ENCODE measurements around the gene SRSF10.

Gene SRSF10

DNA sequence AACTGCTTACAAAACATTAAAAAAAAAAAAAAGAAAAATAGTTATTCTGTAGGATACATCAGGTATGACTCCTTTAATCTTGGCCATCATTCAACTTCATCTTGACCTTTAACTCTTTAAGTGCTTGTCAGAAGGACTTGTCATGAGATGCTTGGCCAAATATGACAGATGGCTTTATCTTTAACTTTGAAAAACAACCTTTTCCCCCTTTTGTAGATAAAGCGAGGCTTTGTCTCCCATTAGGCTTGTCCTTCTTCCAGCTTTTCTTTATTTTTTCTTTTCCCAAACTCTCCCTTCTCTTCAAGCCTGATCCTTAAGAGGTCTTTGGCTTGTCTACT is 2.3 kb downstream of the SRSF10 start (continued):
- no peak for TF ChIP-seq FEZF1 (tag by site-specific recombination; IDR thresholded peaks at IDR 0.05)
- TF ChIP-seq, protein P1, sequence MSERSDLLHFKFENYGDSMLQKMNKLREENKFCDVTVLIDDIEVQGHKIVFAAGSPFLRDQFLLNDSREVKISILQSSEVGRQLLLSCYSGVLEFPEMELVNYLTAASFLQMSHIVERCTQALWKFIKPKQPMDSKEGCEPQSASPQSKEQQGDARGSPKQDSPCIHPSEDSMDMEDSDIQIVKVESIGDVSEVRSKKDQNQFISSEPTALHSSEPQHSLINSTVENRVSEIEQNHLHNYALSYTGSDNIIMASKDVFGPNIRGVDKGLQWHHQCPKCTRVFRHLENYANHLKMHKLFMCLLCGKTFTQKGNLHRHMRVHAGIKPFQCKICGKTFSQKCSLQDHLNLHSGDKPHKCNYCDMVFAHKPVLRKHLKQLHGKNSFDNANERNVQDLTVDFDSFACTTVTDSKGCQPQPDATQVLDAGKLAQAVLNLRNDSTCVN (tag by site-specific recombination; optimal IDR thresholded peaks at IDR 0.05) = no peak
- no peak for TF ChIP-seq KLF7 (tag by site-specific recombination; IDR thresholded peaks at IDR 0.05; ENCODE audit: borderline replicate concordance)
- no peak for TF ChIP-seq ZNF791 (tag by site-specific recombination; IDR thresholded peaks at IDR 0.05)
- no peak for TF ChIP-seq ZNF707 (tag by site-specific recombination; IDR thresholded peaks at IDR 0.05)
- TF ChIP-seq ZNF121 (tag by site-specific recombination; IDR thresholded peaks at IDR 0.05) = no peak
- no peak for TF ChIP-seq ZNF114 (tag by site-specific recombination; IDR thresholded peaks at IDR 0.05)
- TF ChIP-seq GLI4 (tag by site-specific recombination; IDR thresholded peaks at IDR 0.05) = no peak
- TF ChIP-seq GLI2 (tag by site-specific recombination; IDR thresholded peaks at IDR 0.05; ENCODE audit: borderline replicate concordance, low read depth) = no peak
- no peak for TF ChIP-seq ZNF223 (tag by site-specific recombination; IDR thresholded peaks at IDR 0.05)
- no peak for TF ChIP-seq KLF9 (tag by site-specific recombination; IDR thresholded peaks at IDR 0.05; ENCODE audit: low read depth)
- TF ChIP-seq ZEB2 (tag by site-specific recombination; IDR thresholded peaks at IDR 0.05) = peak; percentile 66; the same call in 1 of the 2 replicates
- TF ChIP-seq ZNF629 (tag by site-specific recombination; IDR thresholded peaks at IDR 0.05) = no peak
- TF ChIP-seq, protein P2, sequence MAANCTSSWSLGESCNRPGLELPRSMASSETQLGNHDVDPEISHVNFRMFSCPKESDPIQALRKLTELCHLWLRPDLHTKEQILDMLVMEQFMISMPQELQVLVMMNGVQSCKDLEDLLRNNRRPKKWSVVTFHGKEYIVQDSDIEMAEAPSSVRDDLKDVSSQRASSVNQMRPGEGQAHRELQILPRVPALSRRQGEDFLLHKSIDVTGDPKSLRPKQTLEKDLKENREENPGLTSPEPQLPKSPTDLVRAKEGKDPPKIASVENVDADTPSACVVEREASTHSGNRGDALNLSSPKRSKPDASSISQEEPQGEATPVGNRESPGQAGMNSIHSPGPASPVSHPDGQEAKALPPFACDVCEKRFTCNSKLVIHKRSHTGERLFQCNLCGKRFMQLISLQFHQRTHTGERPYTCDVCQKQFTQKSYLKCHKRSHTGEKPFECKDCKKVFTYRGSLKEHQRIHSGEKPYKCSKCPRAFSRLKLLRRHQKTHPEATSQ (tag by site-specific recombination; IDR thresholded peaks at IDR 0.05) = no peak
- TF ChIP-seq MYNN (tag by site-specific recombination; IDR thresholded peaks at IDR 0.05; ENCODE audit: borderline replicate concordance) = no peak
- TF ChIP-seq ZNF624 (tag by site-specific recombination; IDR thresholded peaks at IDR 0.05) = no peak
- TF ChIP-seq ZSCAN30 (tag by site-specific recombination; IDR thresholded peaks at IDR 0.05) = no peak
- TF ChIP-seq, protein P3, sequence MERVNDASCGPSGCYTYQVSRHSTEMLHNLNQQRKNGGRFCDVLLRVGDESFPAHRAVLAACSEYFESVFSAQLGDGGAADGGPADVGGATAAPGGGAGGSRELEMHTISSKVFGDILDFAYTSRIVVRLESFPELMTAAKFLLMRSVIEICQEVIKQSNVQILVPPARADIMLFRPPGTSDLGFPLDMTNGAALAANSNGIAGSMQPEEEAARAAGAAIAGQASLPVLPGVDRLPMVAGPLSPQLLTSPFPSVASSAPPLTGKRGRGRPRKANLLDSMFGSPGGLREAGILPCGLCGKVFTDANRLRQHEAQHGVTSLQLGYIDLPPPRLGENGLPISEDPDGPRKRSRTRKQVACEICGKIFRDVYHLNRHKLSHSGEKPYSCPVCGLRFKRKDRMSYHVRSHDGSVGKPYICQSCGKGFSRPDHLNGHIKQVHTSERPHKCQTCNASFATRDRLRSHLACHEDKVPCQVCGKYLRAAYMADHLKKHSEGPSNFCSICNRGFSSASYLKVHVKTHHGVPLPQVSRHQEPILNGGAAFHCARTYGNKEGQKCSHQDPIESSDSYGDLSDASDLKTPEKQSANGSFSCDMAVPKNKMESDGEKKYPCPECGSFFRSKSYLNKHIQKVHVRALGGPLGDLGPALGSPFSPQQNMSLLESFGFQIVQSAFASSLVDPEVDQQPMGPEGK (tag by site-specific recombination; IDR thresholded peaks at IDR 0.05) = no peak
- TF ChIP-seq, protein P4, sequence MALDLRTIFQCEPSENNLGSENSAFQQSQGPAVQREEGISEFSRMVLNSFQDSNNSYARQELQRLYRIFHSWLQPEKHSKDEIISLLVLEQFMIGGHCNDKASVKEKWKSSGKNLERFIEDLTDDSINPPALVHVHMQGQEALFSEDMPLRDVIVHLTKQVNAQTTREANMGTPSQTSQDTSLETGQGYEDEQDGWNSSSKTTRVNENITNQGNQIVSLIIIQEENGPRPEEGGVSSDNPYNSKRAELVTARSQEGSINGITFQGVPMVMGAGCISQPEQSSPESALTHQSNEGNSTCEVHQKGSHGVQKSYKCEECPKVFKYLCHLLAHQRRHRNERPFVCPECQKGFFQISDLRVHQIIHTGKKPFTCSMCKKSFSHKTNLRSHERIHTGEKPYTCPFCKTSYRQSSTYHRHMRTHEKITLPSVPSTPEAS (tag by site-specific recombination; IDR thresholded peaks at IDR 0.05) = no peak
- no peak for TF ChIP-seq ZNF768 (tag by site-specific recombination; IDR thresholded peaks at IDR 0.05)
- no peak for TF ChIP-seq BCL11B (tag by site-specific recombination; IDR thresholded peaks at IDR 0.05; ENCODE audit: low read depth)
- 0 out of 2 replicates have a peak, but pooled peaks have one; percentile 22 for TF ChIP-seq ZNF843 (tag by site-specific recombination; IDR thresholded peaks at IDR 0.05)
- no peak for TF ChIP-seq ZBTB20 (tag by site-specific recombination; IDR thresholded peaks at IDR 0.05)
